Measurements from ENCODE around the gene UBXN7.
"Not testable (repeated sequence)": the region's sequence is repeated elsewhere in the genome, so short reads cannot be mapped to it uniquely, and the experiment has no call there.

UBXN7 gene

GRCh38 chr3:196355668-196356067 is 76.6 kb downstream of the UBXN7 start:
- no peak for DNase-seq (ENCODE audit: low read depth, low spot score)
- H3K4me3 ChIP-seq (ENCODE audit: insufficient read length, low read depth) = no peak overlapping the region
- no peak overlapping the region for H3K9ac ChIP-seq (ENCODE audit: insufficient read length, low read depth)
- no peaks in the 10 kb centered on the region for H3K27me3 ChIP-seq (ENCODE audit: insufficient read depth, insufficient read length)
- no peaks in the 10 kb centered on the region for H3K4me1 ChIP-seq (ENCODE audit: insufficient read depth, insufficient read length)
- H3K9me3 ChIP-seq (ENCODE audit: insufficient read depth, low read length) = no peaks in the 10 kb centered on the region
- H3K36me3 ChIP-seq (ENCODE audit: insufficient read depth, insufficient read length, low read length) = peaks cover 62% of the 10 kb centered on the region
- TF ChIP-seq ZNF274 (IDR thresholded peaks at IDR 0.05; ENCODE audit: low read depth, low read length) = no peak
- TF ChIP-seq YY1 (IDR thresholded peaks at IDR 0.05; ENCODE audit: insufficient read depth, insufficient read length) = no peak
- no peak for TF ChIP-seq SUZ12 (IDR thresholded peaks at IDR 0.05; ENCODE audit: extremely low read depth, insufficient read depth, insufficient read length)

- H3K36me3 ChIP-seq (ENCODE audit: insufficient read depth, insufficient read length, low read length) = peaks cover 51% of the 10 kb centered on the region
Measured at GRCh38 chr3:196354132-196354531, 78.1 kb downstream of the UBXN7 start.

GRCh38 chr3:196351541-196351940 is 80.7 kb downstream of the UBXN7 start:
- H3K4me3 ChIP-seq (ENCODE audit: insufficient read length, low read depth) = no peak overlapping the region

More at GRCh38 chr3:196354132-196354531, 78.1 kb downstream of the UBXN7 start:
- Histone ChIP-seq H3K4me3 (ENCODE audit: insufficient read length, low read depth) (no peak overlapping the region), H3K9ac (ENCODE audit: insufficient read length, low read depth) (no peak overlapping the region), H3K27me3 (ENCODE audit: insufficient read depth, insufficient read length) (no peaks in the 10 kb centered on the region), H3K9me3 (ENCODE audit: insufficient read depth, low read length) (no peaks in the 10 kb centered on the region), H3K4me1 (ENCODE audit: insufficient read depth, insufficient read length) (no peaks in the 10 kb centered on the region)
- DNase-seq (ENCODE audit: low read depth, low spot score) = no peak
- no peak for TF ChIP-seq YY1 (IDR thresholded peaks at IDR 0.05; ENCODE audit: insufficient read depth, insufficient read length)
- TF ChIP-seq SUZ12 (IDR thresholded peaks at IDR 0.05; ENCODE audit: extremely low read depth, insufficient read depth, insufficient read length) = no peak
- TF ChIP-seq ZNF274 (IDR thresholded peaks at IDR 0.05; ENCODE audit: low read depth, low read length) = no peak

GRCh38 chr3:196350067-196350466 is 82.2 kb downstream of the UBXN7 start:
- TF ChIP-seq SUZ12 (IDR thresholded peaks at IDR 0.05; ENCODE audit: extremely low read depth, insufficient read depth, insufficient read length) = no peak
- no peak for TF ChIP-seq YY1 (IDR thresholded peaks at IDR 0.05; ENCODE audit: insufficient read depth, insufficient read length)
- TF ChIP-seq ZNF274 (IDR thresholded peaks at IDR 0.05; ENCODE audit: low read depth, low read length) = no peak
- H3K27me3 ChIP-seq (ENCODE audit: insufficient read depth, insufficient read length) = no peaks in the 10 kb centered on the region
- no peak for DNase-seq (ENCODE audit: low read depth, low spot score)
- H3K4me1 ChIP-seq (ENCODE audit: insufficient read depth, insufficient read length) = no peaks in the 10 kb centered on the region
- H3K36me3 ChIP-seq (ENCODE audit: insufficient read depth, insufficient read length, low read length) = peaks cover 19% of the 10 kb centered on the region
- no peak overlapping the region for H3K9ac ChIP-seq (ENCODE audit: insufficient read length, low read depth)
- no peak overlapping the region for H3K4me3 ChIP-seq (ENCODE audit: insufficient read length, low read depth)
- H3K9me3 ChIP-seq (ENCODE audit: insufficient read depth, low read length) = no peaks in the 10 kb centered on the region

More at GRCh38 chr3:196351541-196351940, 80.7 kb downstream of the UBXN7 start:
- Histone ChIP-seq H3K36me3 (ENCODE audit: insufficient read depth, insufficient read length, low read length) (peaks cover 34% of the 10 kb centered on the region), H3K9ac (ENCODE audit: insufficient read length, low read depth) (no peak overlapping the region), H3K4me1 (ENCODE audit: insufficient read depth, insufficient read length) (no peaks in the 10 kb centered on the region), H3K9me3 (ENCODE audit: insufficient read depth, low read length) (no peaks in the 10 kb centered on the region), H3K27me3 (ENCODE audit: insufficient read depth, insufficient read length) (no peaks in the 10 kb centered on the region)
- TF ChIP-seq SUZ12 (IDR thresholded peaks at IDR 0.05; ENCODE audit: extremely low read depth, insufficient read depth, insufficient read length) = no peak
- TF ChIP-seq ZNF274 (IDR thresholded peaks at IDR 0.05; ENCODE audit: low read depth, low read length) = no peak
- no peak for TF ChIP-seq YY1 (IDR thresholded peaks at IDR 0.05; ENCODE audit: insufficient read depth, insufficient read length)
- no peak for DNase-seq (ENCODE audit: low read depth, low spot score)

GRCh38 chr3:196348698-196349097 is 83.5 kb downstream of the UBXN7 start:
- Histone ChIP-seq H3K36me3 (ENCODE audit: insufficient read depth, insufficient read length, low read length) (peaks cover 6% of the 10 kb centered on the region), H3K27me3 (ENCODE audit: insufficient read depth, insufficient read length) (no peaks in the 10 kb centered on the region), H3K9me3 (ENCODE audit: insufficient read depth, low read length) (no peaks in the 10 kb centered on the region), H3K4me3 (ENCODE audit: insufficient read length, low read depth) (no peak overlapping the region), H3K9ac (ENCODE audit: insufficient read length, low read depth) (no peak overlapping the region), H3K4me1 (ENCODE audit: insufficient read depth, insufficient read length) (no peaks in the 10 kb centered on the region)
- DNase-seq (ENCODE audit: low read depth, low spot score) = no peak
- TF ChIP-seq YY1 (IDR thresholded peaks at IDR 0.05; ENCODE audit: insufficient read depth, insufficient read length) (no peak), SUZ12 (IDR thresholded peaks at IDR 0.05; ENCODE audit: extremely low read depth, insufficient read depth, insufficient read length) (no peak), ZNF274 (IDR thresholded peaks at IDR 0.05; ENCODE audit: low read depth, low read length) (no peak)

- no peaks in the 10 kb centered on the region for H3K27me3 ChIP-seq (ENCODE audit: insufficient read depth, insufficient read length)
- TF ChIP-seq SUZ12 (IDR thresholded peaks at IDR 0.05; ENCODE audit: extremely low read depth, insufficient read depth, insufficient read length) (no peak), YY1 (IDR thresholded peaks at IDR 0.05; ENCODE audit: insufficient read depth, insufficient read length) (no peak), ZNF274 (IDR thresholded peaks at IDR 0.05; ENCODE audit: low read depth, low read length) (no peak)
- no peak overlapping the region for H3K9ac ChIP-seq (ENCODE audit: insufficient read length, low read depth)
- peaks cover 2% of the 10 kb centered on the region for H3K4me1 ChIP-seq (ENCODE audit: insufficient read depth, insufficient read length)
- H3K36me3 ChIP-seq (ENCODE audit: insufficient read depth, insufficient read length, low read length) = peaks cover 2% of the 10 kb centered on the region
- DNase-seq (ENCODE audit: low read depth, low spot score) = no peak
- no peaks in the 10 kb centered on the region for H3K9me3 ChIP-seq (ENCODE audit: insufficient read depth, low read length)
- H3K4me3 ChIP-seq (ENCODE audit: insufficient read length, low read depth) = no peak overlapping the region
Measured at GRCh38 chr3:196344663-196345062, 87.6 kb downstream of the UBXN7 start.

- not testable (repeated sequence) for H3K27me3 ChIP-seq (ENCODE audit: insufficient read depth, insufficient read length); H3K9ac ChIP-seq (ENCODE audit: insufficient read length, low read depth); H3K4me1 ChIP-seq (ENCODE audit: insufficient read depth, insufficient read length); H3K36me3 ChIP-seq (ENCODE audit: insufficient read depth, insufficient read length, low read length); H3K4me3 ChIP-seq (ENCODE audit: insufficient read length, low read depth); H3K9me3 ChIP-seq (ENCODE audit: insufficient read depth, low read length); DNase-seq (ENCODE audit: low read depth, low spot score)
Measured at GRCh38 chr3:196343917-196344316, 88.3 kb downstream of the UBXN7 start.

- peaks cover 2% of the 10 kb centered on the region for H3K4me1 ChIP-seq (ENCODE audit: insufficient read depth, insufficient read length)
- no peaks in the 10 kb centered on the region for H3K27me3 ChIP-seq (ENCODE audit: insufficient read depth, insufficient read length)
- no peaks in the 10 kb centered on the region for H3K36me3 ChIP-seq (ENCODE audit: insufficient read depth, insufficient read length, low read length)
- no peaks in the 10 kb centered on the region for H3K9me3 ChIP-seq (ENCODE audit: insufficient read depth, low read length)
- no peak for TF ChIP-seq YY1 (IDR thresholded peaks at IDR 0.05; ENCODE audit: insufficient read depth, insufficient read length)
- H3K4me3 ChIP-seq (ENCODE audit: insufficient read length, low read depth) = no peak overlapping the region
- no peak for DNase-seq (ENCODE audit: low read depth, low spot score)
- no peak overlapping the region for H3K9ac ChIP-seq (ENCODE audit: insufficient read length, low read depth)
Measured at GRCh38 chr3:196341137-196341536, 91.1 kb downstream of the UBXN7 start.

Data from NT2/D1 (cell line).